ENCODE data around the gene BBS9.

BBS9 gene

GRCh38 chr7:33645104-33645503 lies 515.7 kb downstream of the BBS9 start:
- no peaks in the 10 kb centered on the region for H3K27me3 ChIP-seq
- H3K4me3 ChIP-seq (ENCODE audit: low read depth, low read length), result no peak overlapping the region
- DNase-seq, result no peak
- no peaks in the 10 kb centered on the region for H3K9me3 ChIP-seq
- H3K36me3 ChIP-seq, result no peaks in the 10 kb centered on the region
- no peaks in the 10 kb centered on the region for H3K4me1 ChIP-seq
- TF ChIP-seq CTCF (IDR thresholded peaks at IDR 0.05; ENCODE audit: low read depth, low read length), result no peak

- Histone ChIP-seq H3K36me3 (no peaks in the 10 kb centered on the region), H3K9me3 (no peaks in the 10 kb centered on the region), H3K4me1 (no peaks in the 10 kb centered on the region), H3K4me3 (ENCODE audit: low read depth, low read length) (no peak overlapping the region), H3K27me3 (no peaks in the 10 kb centered on the region)
- DNase-seq, result no peak
- TF ChIP-seq CTCF (IDR thresholded peaks at IDR 0.05; ENCODE audit: low read depth, low read length), result no peak
These were observed 516.8 kb downstream of the BBS9 start for GRCh38 chr7:33646166-33646565.

- Histone ChIP-seq H3K36me3 (no peaks in the 10 kb centered on the region), H3K4me3 (ENCODE audit: low read depth, low read length) (no peak overlapping the region), H3K4me1 (no peaks in the 10 kb centered on the region), H3K27me3 (no peaks in the 10 kb centered on the region), H3K9me3 (no peaks in the 10 kb centered on the region)
- TF ChIP-seq CTCF (IDR thresholded peaks at IDR 0.05; ENCODE audit: low read depth, low read length), result no peak
- DNase-seq, result no peak
These were observed 517.6 kb downstream of the BBS9 start for GRCh38 chr7:33646891-33647391.

- H3K9me3 ChIP-seq, result no peaks in the 10 kb centered on the region
- H3K27me3 ChIP-seq, result no peaks in the 10 kb centered on the region
- TF ChIP-seq CTCF (IDR thresholded peaks at IDR 0.05; ENCODE audit: low read depth, low read length), result no peak
- no peaks in the 10 kb centered on the region for H3K4me1 ChIP-seq
- no peak overlapping the region for H3K4me3 ChIP-seq (ENCODE audit: low read depth, low read length)
- no peaks in the 10 kb centered on the region for H3K36me3 ChIP-seq
- DNase-seq, result no peak
These were observed 520.4 kb downstream of the BBS9 start for GRCh38 chr7:33649476-33650441.

- Histone ChIP-seq H3K9me3 (no peaks in the 10 kb centered on the region), H3K36me3 (no peaks in the 10 kb centered on the region), H3K4me3 (ENCODE audit: low read depth, low read length) (no peak overlapping the region), H3K27me3 (no peaks in the 10 kb centered on the region), H3K4me1 (no peaks in the 10 kb centered on the region)
- no peak for DNase-seq
- TF ChIP-seq CTCF (IDR thresholded peaks at IDR 0.05; ENCODE audit: low read depth, low read length), result no peak
These were observed 521.5 kb downstream of the BBS9 start for GRCh38 chr7:33650828-33651227.

- no peak for TF ChIP-seq CTCF (IDR thresholded peaks at IDR 0.05; ENCODE audit: low read depth, low read length)
These were observed 522.7 kb downstream of the BBS9 start for GRCh38 chr7:33651998-33652515.

More at GRCh38 chr7:33651998-33652515, 522.7 kb downstream of the BBS9 start:
- H3K4me1 ChIP-seq, result no peaks in the 10 kb centered on the region
- no peaks in the 10 kb centered on the region for H3K9me3 ChIP-seq
- H3K27me3 ChIP-seq, result no peaks in the 10 kb centered on the region
- H3K36me3 ChIP-seq, result no peaks in the 10 kb centered on the region
- H3K4me3 ChIP-seq (ENCODE audit: low read depth, low read length), result no peak overlapping the region
- no peak for DNase-seq

Measured in BE2C (cell line).